PC-9 (cell line): Measurements from ENCODE around the gene PUS7.

Experiments
- EZH2 ChIP-seq: fragments of 200-600 bp; sonication (generic); IDR thresholded peaks from 2 replicates; pipeline ENCODE4 v1.8.0; 2017; ENCODE audit warnings: antibody characterized with exemption, low read depth
- TF ChIP-seq, protein P1 (sequence below): fragments of 200-600 bp; sonication (generic); conservative IDR thresholded peaks from 2 replicates; pipeline ENCODE4 v1.6.1; 2017; ENCODE audit warnings: mixed run types, antibody characterized with exemption, mild to moderate bottlenecking, moderate library complexity

DNA sequence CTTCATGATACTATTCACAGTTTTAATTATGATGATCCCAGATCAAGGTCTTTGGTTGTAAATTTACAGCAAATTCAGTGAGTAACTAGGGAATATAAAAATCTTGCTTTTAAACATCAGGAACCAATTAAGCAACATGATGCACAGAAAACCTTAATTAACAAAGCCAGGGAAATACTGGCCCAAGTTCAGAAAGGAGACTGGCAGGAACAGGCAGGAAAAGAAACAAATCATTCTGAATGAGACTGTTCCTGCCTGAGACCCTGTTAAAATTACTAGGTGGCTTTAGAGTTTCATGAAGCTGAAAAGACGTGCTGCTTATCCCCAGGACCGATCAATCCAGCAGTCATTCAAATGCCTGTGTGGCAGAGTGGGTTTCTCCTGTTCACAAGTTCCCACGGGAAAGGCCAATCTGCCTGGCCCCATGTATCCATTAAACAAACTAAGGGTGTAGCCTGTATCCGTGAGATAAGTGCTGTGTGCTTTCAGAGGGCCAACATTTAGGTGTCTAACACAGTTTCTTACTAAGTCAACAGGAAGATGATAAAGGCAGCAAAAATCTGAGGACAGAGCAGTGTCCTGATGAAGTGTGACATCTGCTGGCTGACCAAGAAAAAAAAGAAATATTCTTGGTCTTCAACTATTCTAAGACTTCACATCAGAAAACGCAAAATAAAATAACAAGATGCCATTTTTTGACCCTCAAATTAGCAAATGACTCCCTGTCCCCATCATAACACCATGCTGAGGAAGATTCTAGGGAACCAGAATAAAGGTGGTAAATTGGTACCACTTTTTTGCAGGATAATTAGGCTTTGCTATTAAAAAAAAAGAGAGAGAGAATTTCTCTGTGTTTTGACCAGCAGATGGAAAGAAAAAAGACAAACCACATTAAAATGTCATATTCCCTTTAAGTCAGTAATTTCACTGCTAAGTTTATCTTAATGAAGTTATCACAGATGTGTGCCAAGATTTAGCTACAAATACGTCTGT is 34.2 kb downstream of the PUS7 start:
- TF ChIP-seq, protein P1, sequence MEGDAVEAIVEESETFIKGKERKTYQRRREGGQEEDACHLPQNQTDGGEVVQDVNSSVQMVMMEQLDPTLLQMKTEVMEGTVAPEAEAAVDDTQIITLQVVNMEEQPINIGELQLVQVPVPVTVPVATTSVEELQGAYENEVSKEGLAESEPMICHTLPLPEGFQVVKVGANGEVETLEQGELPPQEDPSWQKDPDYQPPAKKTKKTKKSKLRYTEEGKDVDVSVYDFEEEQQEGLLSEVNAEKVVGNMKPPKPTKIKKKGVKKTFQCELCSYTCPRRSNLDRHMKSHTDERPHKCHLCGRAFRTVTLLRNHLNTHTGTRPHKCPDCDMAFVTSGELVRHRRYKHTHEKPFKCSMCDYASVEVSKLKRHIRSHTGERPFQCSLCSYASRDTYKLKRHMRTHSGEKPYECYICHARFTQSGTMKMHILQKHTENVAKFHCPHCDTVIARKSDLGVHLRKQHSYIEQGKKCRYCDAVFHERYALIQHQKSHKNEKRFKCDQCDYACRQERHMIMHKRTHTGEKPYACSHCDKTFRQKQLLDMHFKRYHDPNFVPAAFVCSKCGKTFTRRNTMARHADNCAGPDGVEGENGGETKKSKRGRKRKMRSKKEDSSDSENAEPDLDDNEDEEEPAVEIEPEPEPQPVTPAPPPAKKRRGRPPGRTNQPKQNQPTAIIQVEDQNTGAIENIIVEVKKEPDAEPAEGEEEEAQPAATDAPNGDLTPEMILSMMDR = peak; percentile 46; the same call in 1 of the 2 replicates
- TF ChIP-seq EZH2 = no peak
